Stimulated activated CD4-positive, alpha-beta T cell treated with anti-CD3 and anti-CD28 coated beads, Interleukin-2, amount 100 ng/mL, for 24 hours (primary cell): Measurements from ENCODE around the gene GRIK4.

ENCODE experiments used
- DNase-seq, 2 donors: peaks; one replicate each; pipeline ENCODE4 v3.0.0-alpha.2; 2020

Gene GRIK4

GRCh38 chr11:120869516-120870011 lies 358.0 kb downstream of the GRIK4 start:
- no peak for DNase-seq

DNA sequence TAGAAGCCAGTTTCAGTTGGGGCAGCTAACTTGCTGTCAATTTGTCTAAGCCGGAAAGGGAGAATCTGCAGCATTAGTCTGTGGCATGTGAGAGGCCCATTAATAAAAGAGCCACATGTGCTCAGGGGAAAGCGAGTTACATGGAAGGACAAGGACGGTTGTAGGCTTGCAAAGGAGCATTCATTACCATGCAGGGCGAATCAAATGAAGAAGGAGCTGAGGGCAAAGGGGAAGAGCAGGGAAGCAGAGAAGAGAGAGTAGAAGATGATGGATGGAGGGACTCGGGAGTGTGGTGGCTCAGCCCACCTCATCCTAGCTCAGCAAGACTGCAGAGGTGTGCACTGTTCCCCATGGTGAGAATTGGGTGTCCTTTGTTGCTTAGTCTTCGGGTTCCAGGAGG lies 359.6 kb downstream of the GRIK4 start:
- no peak for DNase-seq

DNA sequence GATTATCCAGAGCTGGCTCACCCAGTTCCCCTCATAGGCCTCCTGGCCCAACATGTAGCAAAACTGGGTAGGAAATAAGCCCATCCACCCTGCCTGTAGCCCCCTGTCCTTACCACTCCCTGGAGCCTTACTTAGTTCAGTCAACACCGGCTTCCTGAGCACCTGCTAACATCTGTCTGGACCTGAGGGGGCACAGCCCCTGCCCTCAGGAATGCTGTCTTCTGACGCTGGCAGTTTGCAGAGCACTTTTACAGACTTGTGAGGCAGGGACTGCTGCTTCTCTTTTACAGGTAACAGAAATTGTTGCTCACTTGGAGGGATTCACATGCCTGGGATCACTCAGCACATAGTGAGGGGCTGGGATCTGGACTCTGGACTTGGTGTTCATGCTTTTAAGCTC lies 360.4 kb downstream of the GRIK4 start:
- DNase-seq = no peak

DNA sequence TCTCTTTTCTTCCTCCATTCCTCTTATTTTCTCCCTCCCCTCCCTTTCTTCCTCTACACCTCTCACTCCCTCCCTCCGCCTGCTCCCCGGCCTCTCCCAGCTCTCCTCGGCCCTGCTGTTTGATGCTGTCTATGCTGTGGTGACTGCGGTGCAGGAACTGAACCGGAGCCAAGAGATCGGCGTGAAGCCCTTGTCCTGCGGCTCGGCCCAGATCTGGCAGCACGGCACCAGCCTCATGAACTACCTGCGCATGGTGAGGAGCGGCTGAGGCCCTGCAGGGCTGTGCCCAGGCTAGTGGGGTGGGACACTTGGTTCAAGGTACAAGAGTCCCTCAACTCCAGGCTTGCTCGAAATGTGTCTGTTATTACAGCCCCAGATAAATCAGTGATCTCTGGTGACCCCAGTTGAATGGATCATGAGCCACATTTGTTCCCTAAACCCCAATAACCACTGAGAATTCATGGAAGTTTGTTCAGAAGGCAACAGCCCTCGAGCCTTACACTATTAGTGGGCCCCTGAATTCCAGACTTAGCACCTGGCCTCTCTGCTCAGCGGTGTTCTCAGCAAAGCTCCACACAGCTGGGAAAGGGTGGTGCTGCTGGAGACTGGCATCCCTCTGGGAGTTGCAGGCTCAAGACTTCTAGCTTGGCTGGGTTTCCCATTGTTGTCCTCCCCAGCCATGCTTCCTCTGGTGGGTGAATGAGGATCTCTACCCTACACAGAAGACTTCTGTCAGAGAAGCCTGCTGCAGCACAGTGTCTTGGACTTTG lies 362.6 kb downstream of the GRIK4 start:
- DNase-seq = no peak

DNA sequence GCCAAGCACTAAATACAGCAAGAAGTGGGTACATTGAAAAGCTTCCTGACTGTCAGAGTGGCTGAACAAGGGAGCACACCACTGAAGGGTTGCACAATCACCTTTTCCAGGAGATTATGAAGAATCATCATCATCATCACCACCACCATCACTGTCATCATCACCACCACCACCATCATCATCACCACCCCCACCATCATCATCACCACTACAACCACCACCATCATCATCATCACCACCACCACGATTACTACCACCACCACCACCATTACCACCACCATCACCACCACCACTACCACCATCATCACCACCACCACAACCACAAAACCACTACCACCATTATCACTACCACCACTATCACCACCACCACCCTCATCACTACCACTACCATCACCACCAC lies 364.4 kb downstream of the GRIK4 start:
- no peak for DNase-seq

- DNase-seq = no peak
Measured at GRCh38 chr11:120877746-120878365, 366.3 kb downstream of the GRIK4 start.

DNA sequence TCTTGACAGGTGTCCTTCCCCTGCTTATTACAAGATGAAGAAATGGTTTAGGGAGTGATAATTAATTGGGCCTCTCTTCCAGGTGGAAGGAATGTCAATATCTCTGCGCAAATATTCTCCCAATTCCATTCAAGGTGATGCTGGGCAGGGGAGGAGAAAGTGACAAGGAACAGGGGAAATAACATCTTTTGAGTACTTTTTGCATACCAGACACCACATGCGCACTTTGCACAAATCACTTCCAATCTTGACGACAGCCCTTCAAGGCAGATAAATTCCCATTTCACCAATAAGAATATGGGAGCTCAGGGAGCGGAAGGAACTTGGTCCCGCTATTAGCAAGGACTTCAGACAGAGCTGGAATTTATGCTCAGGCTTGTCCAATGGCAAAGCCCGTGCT lies 367.2 kb downstream of the GRIK4 start:
- DNase-seq = no peak

DNA sequence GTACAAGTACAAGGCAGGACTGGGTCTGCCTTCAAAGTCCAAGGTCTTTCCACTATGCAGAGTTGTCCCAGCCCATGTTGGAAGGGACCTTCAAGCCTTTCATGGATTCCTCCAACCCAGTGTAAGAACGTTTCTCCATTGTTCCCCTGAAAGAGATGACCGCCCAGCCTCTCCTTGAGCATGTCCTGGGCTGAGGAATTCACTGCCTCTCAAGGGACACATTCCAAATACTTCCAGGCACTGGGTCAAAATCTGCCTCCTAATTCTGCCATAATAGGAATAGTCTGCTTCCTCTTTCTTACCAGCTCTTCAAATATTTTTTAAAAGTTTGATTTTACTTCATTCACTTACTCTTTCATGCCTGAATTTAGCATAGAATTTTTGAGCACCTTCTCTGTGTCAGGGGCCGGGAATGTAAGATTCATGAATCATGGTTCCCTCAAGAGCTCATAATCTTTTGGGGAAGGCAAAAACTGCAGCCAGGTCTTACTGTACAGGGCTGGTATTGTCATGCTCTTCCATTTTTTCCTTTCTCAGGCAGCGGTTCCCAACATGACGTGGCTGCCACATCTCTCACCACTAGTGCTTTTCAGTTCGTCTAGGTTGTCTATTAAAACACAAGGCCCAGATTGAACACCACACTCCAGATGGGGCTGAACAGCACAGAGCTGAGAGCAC lies 369.1 kb downstream of the GRIK4 start:
- DNase-seq = no peak

DNA sequence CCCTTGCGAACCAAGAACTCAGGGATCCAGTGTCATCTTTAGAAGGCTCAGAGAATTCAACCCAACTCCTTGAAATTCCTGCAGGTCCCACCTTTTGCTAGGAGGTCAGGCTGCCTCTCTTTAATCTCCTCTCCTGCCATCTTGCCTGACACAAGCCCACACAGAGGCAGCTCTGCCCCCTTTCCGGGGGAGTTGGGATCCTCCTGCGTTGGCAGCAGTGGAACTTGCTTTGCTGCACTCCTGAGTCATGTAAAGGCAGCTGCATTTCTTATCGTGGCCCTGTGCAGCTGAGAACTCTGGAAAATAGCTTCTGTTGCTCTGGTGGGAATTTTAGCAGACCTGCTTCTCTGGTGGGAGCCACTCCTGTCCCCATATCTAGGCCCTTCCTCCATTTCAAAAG lies 370.0 kb downstream of the GRIK4 start:
- DNase-seq = no peak

DNA sequence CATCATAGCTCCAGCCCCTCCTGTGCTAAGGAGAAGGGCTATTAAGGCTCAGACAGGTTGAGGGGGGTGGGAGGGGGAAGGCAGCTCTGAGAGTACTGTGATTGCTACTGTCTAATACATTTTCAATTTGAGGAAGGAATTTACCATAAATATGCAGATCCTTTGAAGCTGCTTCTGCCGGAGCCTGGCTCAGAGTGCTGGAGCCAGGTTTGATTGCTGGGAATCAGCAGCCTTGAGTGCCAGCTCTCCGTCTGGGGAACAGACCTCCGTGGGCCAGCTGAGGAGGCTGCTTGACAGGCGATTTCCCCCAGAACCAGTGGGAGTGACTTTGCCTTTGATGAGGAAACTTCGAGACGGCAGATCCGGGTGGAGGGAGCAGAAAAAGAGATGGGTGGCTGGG lies 370.6 kb downstream of the GRIK4 start:
- DNase-seq = no peak

- no peak for DNase-seq
Measured at GRCh38 chr11:120883404-120884080, 372.0 kb downstream of the GRIK4 start.

DNA sequence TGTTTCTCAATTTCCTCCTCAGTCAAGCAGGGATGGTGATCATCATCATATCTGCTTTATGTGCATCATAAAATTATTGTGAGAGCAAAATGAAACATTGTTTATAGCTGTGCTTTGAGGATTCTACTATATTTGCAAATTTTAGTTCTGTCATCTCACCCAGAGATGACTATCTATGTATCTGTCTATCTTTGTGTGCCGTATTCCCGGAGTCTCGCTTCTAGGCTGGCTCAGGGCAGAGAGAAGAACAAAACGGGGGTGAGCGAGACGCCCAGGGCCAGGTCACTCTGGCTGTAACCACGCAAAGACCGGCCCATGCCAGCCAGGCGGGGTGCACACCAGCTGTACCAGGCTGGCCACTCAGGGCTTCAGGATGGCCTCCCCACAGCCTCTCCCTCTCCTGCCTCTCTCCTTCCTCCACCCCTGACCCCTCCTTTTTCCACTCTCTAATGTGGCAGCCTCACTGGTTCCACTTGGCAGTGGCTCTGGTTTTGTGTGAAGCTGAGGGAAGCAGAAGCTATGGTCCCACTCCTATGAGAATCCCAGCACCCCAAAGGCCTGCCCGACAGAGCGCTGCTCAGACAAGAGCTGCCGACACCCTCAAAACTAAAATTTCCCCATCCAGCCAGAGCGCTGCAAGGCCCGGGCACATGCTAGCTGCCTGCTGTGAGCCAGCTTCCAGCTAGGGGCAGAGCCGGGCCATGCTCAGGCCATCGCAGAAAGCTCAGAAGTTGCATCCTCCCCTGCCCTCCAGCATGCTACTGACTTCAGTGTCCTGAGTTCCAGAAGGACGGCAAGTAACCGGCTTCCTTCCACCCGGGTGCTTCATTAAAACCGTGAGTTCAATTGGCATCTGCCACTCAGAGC lies 372.8 kb downstream of the GRIK4 start:
- no peak for DNase-seq

- DNase-seq = no peak
Measured at GRCh38 chr11:120890609-120891320, 379.2 kb downstream of the GRIK4 start.

GRCh38 chr11:120893440-120894201 lies 382.1 kb downstream of the GRIK4 start:
- no peak for DNase-seq

GRCh38 chr11:120894202-120894985 lies 382.8 kb downstream of the GRIK4 start:
- DNase-seq = no peak

DNA sequence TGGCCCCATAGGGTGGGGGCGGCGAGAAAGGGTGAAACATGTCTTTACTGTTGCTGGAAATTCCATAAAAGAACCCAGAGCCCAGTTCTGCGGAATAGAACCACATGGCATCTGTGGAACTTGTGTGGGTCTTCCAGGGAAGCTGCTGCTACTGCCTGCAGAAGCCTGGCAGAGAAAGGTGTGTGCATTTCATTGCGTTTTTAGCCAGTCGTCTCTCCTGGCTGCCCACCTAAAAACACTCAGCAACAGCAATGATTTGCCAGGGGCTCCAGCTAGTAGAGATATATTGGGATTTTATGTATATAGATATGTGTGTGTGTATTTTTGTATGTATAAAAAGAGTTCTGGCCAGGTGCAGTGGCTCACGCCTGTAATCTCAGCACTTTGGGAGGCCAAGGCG lies 385.1 kb downstream of the GRIK4 start:
- no peak for DNase-seq

GRCh38 chr11:120898568-120898967 lies 387.0 kb downstream of the GRIK4 start:
- no peak for DNase-seq

DNA sequence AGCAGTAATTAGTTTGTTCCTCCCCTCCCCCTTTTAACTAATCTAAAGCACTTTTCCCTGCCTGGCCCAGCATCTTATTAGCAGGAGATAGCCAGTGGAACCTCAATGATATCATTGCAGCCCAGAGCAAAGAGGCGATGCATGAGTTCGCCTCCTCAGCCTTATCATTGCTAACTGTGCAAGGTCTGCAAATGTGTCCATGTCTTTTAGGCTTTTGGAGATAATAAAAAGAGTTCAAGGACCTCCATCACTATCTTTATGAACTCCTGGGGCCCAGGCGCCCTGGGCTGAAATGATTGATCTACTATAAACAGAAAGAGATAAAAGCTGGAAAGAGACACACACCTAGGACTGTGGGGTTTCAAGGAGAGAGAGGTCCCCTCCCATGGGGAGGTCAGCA lies 388.2 kb downstream of the GRIK4 start:
- DNase-seq = no peak

- DNase-seq = no peak
Measured at GRCh38 chr11:120900643-120901042, 389.1 kb downstream of the GRIK4 start.

DNA sequence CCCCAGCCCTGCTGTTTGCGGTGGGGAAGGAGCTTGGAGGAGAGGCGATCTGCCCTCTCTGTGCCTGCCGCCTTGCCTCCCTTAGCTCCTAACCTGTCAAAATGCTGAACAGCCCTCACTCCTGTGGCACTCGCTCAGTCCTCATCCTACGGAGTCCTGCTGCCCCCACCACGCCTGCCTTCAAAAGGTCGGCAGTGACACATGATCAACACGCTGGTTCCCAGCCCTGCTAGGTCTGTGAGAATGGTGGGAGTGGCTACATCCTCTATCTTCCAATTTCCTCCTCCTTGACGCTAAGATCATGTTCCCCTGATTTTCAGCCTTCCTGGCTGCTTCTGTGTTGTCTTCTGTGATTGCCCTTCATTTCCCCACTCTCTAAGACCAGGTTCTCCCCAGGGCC lies 392.1 kb downstream of the GRIK4 start:
- no peak for DNase-seq
